Epithelial cell of alveolus of lung (primary cell): ENCODE results near the gene LRCH4. TPM values are rescaled to one million over a fixed set of nuclear protein-coding genes. Genes with fewer than 3 reads are reported as not detected.

Experiments used
- total RNA-seq: library from RNA; depleted of rRNA; stranded (reverse); fragments of >200 nt; gene quantifications from 2 replicates; pipeline ENCODE4 v1.2.1, GENCODE V29; 2015

Gene LRCH4
- total RNA-seq = 36.5 and 119 TPM in 2 replicates

GRCh38 chr7:100585511-100586265 lies at the start of gene LRCH4:
Gene LRCH4 (minus strand): TSS chr7:100586129. CDS start chr7:100586100, 29 bp downstream.

GRCh38 chr7:100611983-100612729 lies 26.2 kb upstream of the LRCH4 start, which contains the start of gene MOSPD3:
Gene MOSPD3 (plus strand): TSS chr7:100612540. CDS start chr7:100612792, 252 bp downstream.

GRCh38 chr7:100586266-100587025 lies 517 bp upstream of the LRCH4 start, which contains the start of gene FBXO24:
Gene FBXO24 (plus strand): TSS chr7:100586328. CDS start chr7:100586626, 298 bp downstream.

GRCh38 chr7:100573691-100574361 lies 12.1 kb downstream of the LRCH4 start, which contains the start of gene SAP25:
Gene SAP25 (minus strand): TSS chr7:100573900. CDS start chr7:100573742, 158 bp downstream.

GRCh38 chr7:100538654-100539435 lies 47.1 kb downstream of the LRCH4 start, which contains the start of gene AGFG2:
Gene AGFG2 (plus strand): TSS chr7:100539203. CDS start chr7:100539347, 144 bp downstream.

Other genes with a start within 250 kb of the LRCH4 start
- 1.9 and 13.3 TPM in 2 replicates for gene PILRB, start 228.0 kb downstream of the LRCH4 start, total RNA-seq
- 4.4 TPM in 1 of 2 replicates, not detected in the other for gene PILRA, start 212.6 kb downstream of the LRCH4 start, total RNA-seq
- 0.52 and 1.8 TPM in 2 replicates for gene ZCWPW1, start 157.4 kb downstream of the LRCH4 start, total RNA-seq
- gene MEPCE, start 156.3 kb downstream of the LRCH4 start, total RNA-seq = 27.7 and 35.9 TPM in 2 replicates
- 15.6 and 33.1 TPM in 2 replicates for gene PPP1R35, start 149.6 kb downstream of the LRCH4 start, total RNA-seq
- gene SPACDR, start 121.9 kb downstream of the LRCH4 start, total RNA-seq = not detected in 2 replicates
- 35.6 and 79.0 TPM in 2 replicates for gene TSC22D4, start 106.9 kb downstream of the LRCH4 start, total RNA-seq
- gene NYAP1, start 102.2 kb downstream of the LRCH4 start, total RNA-seq = 2.2 and 10.5 TPM in 2 replicates
- 6.6 and 16.9 TPM in 2 replicates for gene AGFG2, start 46.9 kb downstream of the LRCH4 start, total RNA-seq
- 1.5 TPM in 1 of 2 replicates, not detected in the other for gene SAP25, start 12.2 kb downstream of the LRCH4 start, total RNA-seq
- 0.65 and 2.9 TPM in 2 replicates for gene FBXO24, start 199 bp upstream of the LRCH4 start, total RNA-seq
- gene PCOLCE, start 16.2 kb upstream of the LRCH4 start, total RNA-seq = 351 and 978 TPM in 2 replicates
- gene MOSPD3, start 26.4 kb upstream of the LRCH4 start, total RNA-seq = 18.2 and 23.9 TPM in 2 replicates
- gene TFR2, start 55.4 kb upstream of the LRCH4 start, total RNA-seq = 0.64 and 1.6 TPM in 2 replicates
- gene ACTL6B, start 70.3 kb upstream of the LRCH4 start, total RNA-seq = not detected in 2 replicates
- gene GNB2, start 87.6 kb upstream of the LRCH4 start, total RNA-seq = 283 and 312 TPM in 2 replicates
- 7.9 and 20.5 TPM in 2 replicates for gene GIGYF1, start 108.1 kb upstream of the LRCH4 start, total RNA-seq
- 29.5 and 44.6 TPM in 2 replicates for gene POP7, start 120.0 kb upstream of the LRCH4 start, total RNA-seq
- gene EPO, start 134.3 kb upstream of the LRCH4 start, total RNA-seq = 0.48 TPM in 1 of 2 replicates, not detected in the other
- gene ZAN, start 147.5 kb upstream of the LRCH4 start, total RNA-seq = not detected in 2 replicates
- gene EPHB4, start 241.4 kb upstream of the LRCH4 start, total RNA-seq = 48.5 and 62.8 TPM in 2 replicates